GM19239 (cell line): Measurements from ENCODE around the gene MMP24OS.
"Not testable (repeated sequence)": the region's sequence is repeated elsewhere in the genome, so short reads cannot be mapped to it uniquely, and the experiment has no call there.

ENCODE experiments used
- DNase-seq: peaks from one replicate; pipeline ENCODE4 v3.0.0; 2011; ENCODE audit warnings: low spot score; ENCODE audit not compliant: insufficient read length
- FAIRE-seq: peaks from 2 replicates; lab custom pipeline; 2011; peaks lifted over from hg19 to GRCh38; lab: Jason Lieb, UNC

MMP24OS gene

GRCh38 chr20:35277531-35278395 lies at the start of gene MMP24OS:
MMP24OS (minus strand) TSS chr20:35278122; CDS start chr20:35277929, 193 bp downstream.
- peak; percentile 92 for DNase-seq
- peak; percentile 86 for FAIRE-seq

DNA sequence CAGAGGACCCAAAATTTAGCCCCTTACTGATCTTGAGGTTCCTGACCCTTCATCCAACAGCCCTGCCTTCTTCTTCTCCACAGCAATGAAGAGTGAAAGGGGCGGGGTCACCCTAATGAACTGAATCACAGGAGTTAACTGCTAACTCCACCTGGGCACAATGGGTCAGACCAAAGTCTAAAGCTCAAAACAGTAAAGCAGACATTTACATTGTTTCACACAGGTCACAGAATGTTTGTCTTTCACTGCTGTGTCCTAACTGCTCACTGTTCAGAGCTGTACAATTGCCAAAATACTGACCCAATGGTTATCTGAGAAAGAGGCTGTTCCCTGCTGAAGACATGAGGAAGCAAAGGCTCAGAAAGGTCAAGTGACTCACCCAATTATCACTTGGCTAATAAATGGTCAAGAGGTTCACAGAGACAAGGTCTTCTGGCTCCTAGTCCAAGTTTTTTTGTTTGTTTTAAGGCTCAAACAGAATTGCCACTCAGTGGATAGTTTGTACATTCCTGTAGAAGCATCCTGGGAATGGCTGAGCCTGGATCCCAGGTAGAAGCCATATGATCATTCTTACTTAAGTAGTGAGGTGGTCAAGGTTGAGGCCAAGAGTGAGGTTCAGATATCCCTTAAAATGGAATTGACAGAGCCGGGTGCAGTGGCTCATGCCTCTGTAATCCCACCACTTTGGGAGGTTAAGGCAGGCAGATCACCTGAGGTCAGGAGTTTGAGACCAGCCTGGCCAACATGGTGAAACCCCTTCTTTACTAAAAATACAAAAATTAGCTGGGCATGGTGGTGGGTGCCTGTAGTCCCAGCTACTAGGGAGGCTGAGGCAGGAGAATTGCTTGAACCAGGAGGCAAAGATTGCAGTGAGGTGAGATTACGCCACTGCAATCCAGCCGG lies 49.4 kb upstream of the MMP24OS start:
- FAIRE-seq (no peak), DNase-seq (no peak)

- FAIRE-seq (no peak), DNase-seq (no peak)
Observed at GRCh38 chr20:35326740-35327073, 48.8 kb upstream of the MMP24OS start.

GRCh38 chr20:35326021-35326739 lies 48.3 kb upstream of the MMP24OS start:
- no peak for DNase-seq

GRCh38 chr20:35325401-35325800 lies 47.5 kb upstream of the MMP24OS start:
- FAIRE-seq = no peak
- no peak for DNase-seq

More at GRCh38 chr20:35326021-35326739, 48.3 kb upstream of the MMP24OS start:
- FAIRE-seq = no peak

GRCh38 chr20:35320396-35321126 lies 42.6 kb upstream of the MMP24OS start:
- DNase-seq (no peak), FAIRE-seq (no peak)

DNA sequence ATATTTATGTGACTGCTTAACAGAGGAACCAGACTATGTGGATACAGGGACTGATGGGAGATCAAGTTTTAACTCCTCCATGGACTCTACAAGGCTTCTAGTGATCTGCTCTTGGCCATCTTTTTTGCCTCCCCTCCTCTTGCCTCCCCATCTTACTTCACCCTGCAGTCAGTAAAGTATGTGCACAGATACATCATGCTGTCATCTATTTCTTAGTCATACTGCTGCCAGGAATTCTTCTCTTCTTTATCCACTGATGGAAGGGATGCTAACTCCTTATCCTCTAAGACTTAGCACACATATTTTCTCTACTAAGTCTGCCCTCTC lies 41.9 kb upstream of the MMP24OS start:
- no peak for DNase-seq
- no peak for FAIRE-seq

DNA sequence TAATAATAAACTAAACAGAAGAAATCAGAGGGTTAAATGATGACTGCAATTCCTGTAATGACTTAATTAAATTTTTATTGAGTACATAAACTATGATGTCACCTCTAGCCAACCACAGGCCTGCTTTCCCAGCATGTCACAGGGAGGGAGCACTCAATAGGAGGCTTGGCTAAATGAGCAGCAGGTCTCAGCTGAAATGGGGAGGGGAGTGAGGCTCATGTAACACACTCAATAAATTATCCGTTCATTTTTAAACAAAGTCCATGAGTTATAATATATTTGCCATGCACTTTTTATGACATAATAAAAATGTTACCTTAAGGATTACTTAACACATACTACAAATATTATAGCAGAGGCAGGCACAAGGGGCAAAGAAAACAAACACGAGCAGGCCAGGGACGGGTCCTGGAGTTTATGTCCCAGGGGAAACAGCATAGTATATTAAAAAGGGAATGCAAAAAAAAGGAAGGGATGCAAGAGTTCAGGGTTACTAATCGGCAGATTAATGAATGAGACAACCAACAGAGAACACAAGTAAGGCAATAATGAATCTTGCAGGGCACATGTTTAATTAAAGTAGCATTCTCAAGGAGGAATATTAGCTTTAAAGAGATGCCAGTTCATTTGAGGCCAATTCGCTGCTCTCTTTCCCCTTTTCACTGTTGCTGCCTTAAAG lies 41.4 kb upstream of the MMP24OS start:
- no peak for DNase-seq
- no peak for FAIRE-seq

- FAIRE-seq = no peak
- no peak for DNase-seq
Observed at GRCh38 chr20:35318502-35319157, 40.7 kb upstream of the MMP24OS start.

DNA sequence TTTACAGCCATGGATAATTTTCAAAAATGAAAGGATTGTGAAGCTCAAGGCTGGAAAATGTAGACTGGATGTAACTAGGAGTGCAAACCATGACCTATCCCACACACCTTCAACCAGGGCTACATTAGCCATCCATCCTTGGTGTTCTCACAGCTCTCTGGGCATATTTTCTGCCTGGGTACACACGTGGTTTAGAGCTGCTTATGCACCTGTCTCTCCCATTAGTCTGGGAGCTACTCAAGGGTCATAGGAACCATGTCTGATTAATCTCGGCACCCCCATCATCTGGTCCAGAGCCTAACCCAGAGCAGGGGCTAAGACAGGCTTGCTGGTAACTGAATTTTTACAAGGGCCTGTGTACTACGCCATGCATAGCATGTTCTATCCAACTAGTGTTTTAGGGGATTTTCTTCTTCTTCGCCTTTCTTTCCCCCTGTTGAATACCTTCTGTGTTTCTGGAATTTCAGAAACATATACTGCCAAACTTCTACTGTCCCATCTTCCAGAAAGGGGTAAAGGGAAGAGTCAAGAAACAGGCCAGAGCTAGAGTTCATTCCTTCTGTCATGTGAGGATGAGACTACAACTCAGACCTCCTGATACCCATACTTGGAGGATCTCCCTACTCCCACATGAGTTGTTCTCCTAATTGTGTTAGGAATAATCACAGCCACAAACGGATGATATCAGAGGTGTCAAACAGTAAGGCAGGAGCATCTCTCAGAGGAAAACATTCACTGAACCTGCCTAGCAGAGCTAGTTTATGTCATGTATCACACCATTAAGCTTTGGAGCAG lies 39.7 kb upstream of the MMP24OS start:
- no peak for DNase-seq
- FAIRE-seq = no peak

- DNase-seq = no peak
- FAIRE-seq = no peak
Observed at GRCh38 chr20:35316086-35316485, 38.2 kb upstream of the MMP24OS start.

- FAIRE-seq, DNase-seq: not testable (repeated sequence)
Observed at GRCh38 chr20:35315632-35316020, 37.7 kb upstream of the MMP24OS start.

DNA sequence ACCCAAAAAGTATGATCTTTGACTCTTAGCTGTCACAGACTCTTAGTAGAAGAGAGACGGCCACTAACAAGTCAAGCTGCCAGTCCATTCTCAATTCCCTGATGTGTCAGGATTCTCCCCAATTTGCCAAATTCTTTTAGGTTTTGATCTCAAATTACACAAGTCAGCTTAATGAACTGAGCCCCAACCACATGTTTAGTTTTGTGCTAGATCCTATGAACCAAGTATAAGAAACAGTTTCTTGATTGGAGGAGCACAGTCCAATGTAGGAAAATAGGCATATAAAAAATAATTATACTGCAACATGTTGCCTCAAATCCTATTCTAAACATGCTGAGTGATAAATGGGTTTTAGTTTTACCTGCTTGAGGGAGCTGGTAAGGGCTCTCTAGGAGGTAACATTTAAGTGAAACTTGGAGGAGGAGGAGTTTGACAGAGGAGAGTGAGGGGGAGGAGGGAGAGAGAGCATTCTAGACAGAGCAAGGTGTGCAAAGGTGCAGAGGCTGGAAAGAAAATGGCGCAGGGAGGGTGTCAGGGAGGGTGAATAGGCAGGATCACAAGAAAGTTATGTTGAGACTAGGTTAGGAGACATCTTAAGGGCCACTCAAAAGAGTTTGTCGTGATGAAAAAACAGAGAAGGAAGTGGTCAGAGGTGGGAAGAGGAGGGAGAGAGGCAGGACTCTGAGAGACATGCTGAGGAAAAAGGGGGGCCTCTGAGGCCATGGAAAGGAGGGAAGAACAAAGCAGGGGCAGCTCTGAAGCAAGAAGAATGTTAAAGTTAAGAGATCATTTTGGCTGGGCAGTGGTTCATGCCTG lies 37.1 kb upstream of the MMP24OS start:
- FAIRE-seq (no peak), DNase-seq (no peak)

GRCh38 chr20:35312318-35312717 lies 34.4 kb upstream of the MMP24OS start:
- DNase-seq (no peak), FAIRE-seq (no peak)

DNA sequence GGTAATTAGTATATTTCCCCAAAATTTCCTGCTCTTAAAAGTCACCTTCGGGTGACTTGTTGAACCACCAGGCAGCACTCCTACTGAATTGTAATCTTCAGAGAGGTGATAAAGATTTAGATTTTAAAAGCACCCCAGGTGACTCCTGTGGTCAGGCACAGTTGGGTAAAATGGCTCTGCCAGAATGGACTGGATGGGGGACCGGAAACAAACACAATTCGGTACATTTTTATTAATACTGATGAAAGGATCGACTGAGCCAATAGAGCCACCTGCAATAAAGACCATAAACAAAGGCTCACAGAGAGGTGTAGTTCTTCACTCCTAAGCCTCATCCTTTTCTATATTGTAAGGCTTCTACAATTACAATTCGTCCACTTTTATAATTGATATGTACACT lies 33.9 kb upstream of the MMP24OS start:
- FAIRE-seq (no peak), DNase-seq (no peak)

- DNase-seq (no peak), FAIRE-seq (no peak)
Observed at GRCh38 chr20:35311409-35311808, 33.5 kb upstream of the MMP24OS start.
